ENCODE results near the gene NKAIN1. TPM values are rescaled to one million over a fixed set of nuclear protein-coding genes. Genes with fewer than 3 reads are reported as not detected.

The NKAIN1 gene
- total and polyA plus RNA-seq, 2 donors (not counting 3 experiments of a cell fraction or from before 2014, with no cell fraction given), result 0.29 to 0.40 TPM

- no peak overlapping the region for H2AFZ ChIP-seq (ENCODE audit: low read depth, low read length)
- H3K79me2 ChIP-seq (ENCODE audit: control insufficient read depth, insufficient read depth, low read length), result no peaks in the 10 kb centered on the region
- H3K9me1 ChIP-seq (replicated peaks; ENCODE audit: control insufficient read depth, extremely low read depth, insufficient read depth, low read length), result no peaks in the 10 kb centered on the region
- no peak overlapping the region for H3K4me3 ChIP-seq (replicated peaks in 1 of 3; ENCODE audit: insufficient read depth in 1 of 3, low read depth in 1 of 3, low read length in 3 of 3)
- H4K20me1 ChIP-seq (replicated peaks; ENCODE audit: control insufficient read depth, extremely low read depth, insufficient read depth, low read length), result no peaks in the 10 kb centered on the region
- no peaks in the 10 kb centered on the region for H3K27me3 ChIP-seq (ENCODE audit: control insufficient read depth in 2 of 2, insufficient read depth in 2 of 2, low read length in 2 of 2)
- H3K4me1 ChIP-seq (ENCODE audit: control insufficient read depth, extremely low read depth, insufficient read depth, low read length), result no peaks in the 10 kb centered on the region
- intact Hi-C loops (cut with micrococcal nuclease), result no loop called here
- ChIA-PET POLR2A (no interaction called here), CTCF (interaction anchor here (0.5 to 1.0 kb wide), 2 partner anchors 51 to 320 kb away, joined by 3 read pairs; no protein-coding TSS in a partner anchor)
- no peak for DNase-seq (ENCODE audit: low read depth, low spot score)
- H3K9ac ChIP-seq (replicated peaks; ENCODE audit: extremely low read depth, insufficient read depth, low read length), result no peak overlapping the region
- dilution Hi-C loops (cut with MboI; ENCODE audit: extremely low pct_ligation_motif_present, low sequenced_read_pairs), result no loop called here
- BruUV-seq (replicated peaks), result no TSS peak
- no peaks in the 10 kb centered on the region for H3K36me3 ChIP-seq (ENCODE audit: control insufficient read depth in 2 of 2, extremely low read depth in 1 of 2, insufficient read depth in 2 of 2, low read length in 2 of 2)
- TF ChIP-seq GATA2 (IDR thresholded peaks at IDR 0.05; ENCODE audit: insufficient read depth, insufficient read length, low read depth, low read length) (no peak), FOS (IDR thresholded peaks at IDR 0.05; ENCODE audit: borderline replicate concordance, insufficient read depth, low read length) (no peak), EZH2 (IDR thresholded peaks at IDR 0.05; ENCODE audit: borderline replicate concordance, low read depth, low read length, severe bottlenecking) (no peak), JUN (IDR thresholded peaks at IDR 0.05; ENCODE audit: borderline replicate concordance, insufficient read depth, insufficient read length, low read depth) (no peak), POLR2AphosphoS5 (IDR thresholded peaks at IDR 0.05; ENCODE audit: insufficient read depth, low read depth, low read length) (no peak), POLR2A (IDR thresholded peaks at IDR 0.05; ENCODE audit: low read depth, low read length) (no peak), MYC (IDR thresholded peaks at IDR 0.05; ENCODE audit: low read depth, low read length) (no peak)
- TF ChIP-seq, protein P1, sequence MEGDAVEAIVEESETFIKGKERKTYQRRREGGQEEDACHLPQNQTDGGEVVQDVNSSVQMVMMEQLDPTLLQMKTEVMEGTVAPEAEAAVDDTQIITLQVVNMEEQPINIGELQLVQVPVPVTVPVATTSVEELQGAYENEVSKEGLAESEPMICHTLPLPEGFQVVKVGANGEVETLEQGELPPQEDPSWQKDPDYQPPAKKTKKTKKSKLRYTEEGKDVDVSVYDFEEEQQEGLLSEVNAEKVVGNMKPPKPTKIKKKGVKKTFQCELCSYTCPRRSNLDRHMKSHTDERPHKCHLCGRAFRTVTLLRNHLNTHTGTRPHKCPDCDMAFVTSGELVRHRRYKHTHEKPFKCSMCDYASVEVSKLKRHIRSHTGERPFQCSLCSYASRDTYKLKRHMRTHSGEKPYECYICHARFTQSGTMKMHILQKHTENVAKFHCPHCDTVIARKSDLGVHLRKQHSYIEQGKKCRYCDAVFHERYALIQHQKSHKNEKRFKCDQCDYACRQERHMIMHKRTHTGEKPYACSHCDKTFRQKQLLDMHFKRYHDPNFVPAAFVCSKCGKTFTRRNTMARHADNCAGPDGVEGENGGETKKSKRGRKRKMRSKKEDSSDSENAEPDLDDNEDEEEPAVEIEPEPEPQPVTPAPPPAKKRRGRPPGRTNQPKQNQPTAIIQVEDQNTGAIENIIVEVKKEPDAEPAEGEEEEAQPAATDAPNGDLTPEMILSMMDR (IDR thresholded peaks at IDR 0.05; ENCODE audit: extremely low read depth in 1 of 2, insufficient read depth in 1 of 2, low read depth in 1 of 2, low read length in 2 of 2), result no peak
- TF ChIP-seq, protein P2, sequence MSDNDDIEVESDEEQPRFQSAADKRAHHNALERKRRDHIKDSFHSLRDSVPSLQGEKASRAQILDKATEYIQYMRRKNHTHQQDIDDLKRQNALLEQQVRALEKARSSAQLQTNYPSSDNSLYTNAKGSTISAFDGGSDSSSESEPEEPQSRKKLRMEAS (IDR thresholded peaks at IDR 0.05; ENCODE audit: insufficient read depth, insufficient read length), result no peak
- no peak overlapping the region for H3K4me2 ChIP-seq (ENCODE audit: insufficient read depth, low read length)
- H3K9me3 ChIP-seq (replicated peaks; ENCODE audit: control insufficient read depth, insufficient read depth, low read length), result no peaks in the 10 kb centered on the region
- no peak for FAIRE-seq
- H3K27ac ChIP-seq (ENCODE audit: insufficient read depth, low read depth, low read length), result no peak overlapping the region
Measured at GRCh38 chr1:31228986-31229385, 10.7 kb downstream of the NKAIN1 start.
